NT2/D1 (cell line): Measurements from ENCODE around the gene ZNF488.

ENCODE experiments used
- DNase-seq: peaks from one replicate; pipeline ENCODE4 v3.0.0-alpha.2; 2011; ENCODE audit warnings: low read depth, low spot score
- H3K27me3 ChIP-seq: 2 replicates; pipeline ENCODE4 v1.6.0; 2011; ENCODE audit warnings: mild to moderate bottlenecking; ENCODE audit not compliant: insufficient read length, insufficient read depth
- H3K36me3 ChIP-seq: 2 replicates; pipeline ENCODE4 v1.6.1; 2011; ENCODE audit warnings: mild to moderate bottlenecking, low read length, mixed read lengths; ENCODE audit not compliant: insufficient read depth, insufficient read length
- H3K4me1 ChIP-seq: 2 replicates; pipeline ENCODE4 v1.5.1; 2011; ENCODE audit not compliant: insufficient read depth, insufficient read length
- H3K4me3 ChIP-seq: 2 replicates; pipeline ENCODE4 v1.5.1; 2011; ENCODE audit warnings: low read depth; ENCODE audit not compliant: insufficient read length
- H3K9ac ChIP-seq: 2 replicates; pipeline ENCODE4 v1.6.0; 2011; ENCODE audit warnings: low read depth; ENCODE audit not compliant: insufficient read length
- H3K9me3 ChIP-seq: 2 replicates; pipeline ENCODE4 v1.5.1; 2011; ENCODE audit warnings: mild to moderate bottlenecking, low read length; ENCODE audit not compliant: insufficient read depth
- SUZ12 ChIP-seq: IDR thresholded peaks from 2 replicates; pipeline ENCODE4 v1.6.1; 2011; ENCODE audit not compliant: insufficient read length, insufficient read depth; ENCODE audit errors: extremely low read depth
- YY1 ChIP-seq: IDR thresholded peaks from 2 replicates; pipeline ENCODE4 v1.6.1; 2011; ENCODE audit not compliant: insufficient read length, insufficient read depth
- ZNF274 ChIP-seq: IDR thresholded peaks from 2 replicates; pipeline ENCODE4 v1.6.1; 2011; ENCODE audit warnings: mild to moderate bottlenecking, low read depth, low read length

Gene ZNF488

GRCh38 chr10:47363781-47364180, 20.3 kb downstream of the ZNF488 start:
- TF ChIP-seq YY1 (no peak), ZNF274 (no peak)

GRCh38 chr10:47362199-47362598, 21.9 kb downstream of the ZNF488 start:
- TF ChIP-seq SUZ12 = no peak
- TF ChIP-seq ZNF274 = no peak
- TF ChIP-seq YY1 = no peak
- Histone ChIP-seq H3K4me3 (no peak overlapping the region), H3K27me3 (no peaks in the 10 kb centered on the region), H3K9me3 (no peaks in the 10 kb centered on the region), H3K36me3 (peaks cover 11% of the 10 kb centered on the region), H3K9ac (no peak overlapping the region), H3K4me1 (no peaks in the 10 kb centered on the region)
- no peak for DNase-seq

More at GRCh38 chr10:47363781-47364180, 20.3 kb downstream of the ZNF488 start:
- Histone ChIP-seq H3K9ac (no peak overlapping the region), H3K9me3 (no peaks in the 10 kb centered on the region), H3K36me3 (peaks cover 26% of the 10 kb centered on the region), H3K27me3 (no peaks in the 10 kb centered on the region), H3K4me1 (no peaks in the 10 kb centered on the region), H3K4me3 (no peak overlapping the region)
- DNase-seq = no peak

GRCh38 chr10:47361293-47361692, 22.8 kb downstream of the ZNF488 start:
- no peak overlapping the region for H3K4me3 ChIP-seq
- DNase-seq = peak; percentile 50

GRCh38 chr10:47360419-47361040, 23.6 kb downstream of the ZNF488 start:
- Histone ChIP-seq H3K27me3 (no peaks in the 10 kb centered on the region), H3K36me3 (no peaks in the 10 kb centered on the region), H3K4me1 (no peaks in the 10 kb centered on the region), H3K9me3 (no peaks in the 10 kb centered on the region), H3K4me3 (no peak overlapping the region), H3K9ac (no peak overlapping the region)
- no peak for DNase-seq
- TF ChIP-seq SUZ12 (no peak), YY1 (no peak), ZNF274 (no peak)

More at GRCh38 chr10:47361293-47361692, 22.8 kb downstream of the ZNF488 start:
- H3K9ac ChIP-seq = no peak overlapping the region
- no peaks in the 10 kb centered on the region for H3K9me3 ChIP-seq
- H3K27me3 ChIP-seq = no peaks in the 10 kb centered on the region
- no peaks in the 10 kb centered on the region for H3K4me1 ChIP-seq
- H3K36me3 ChIP-seq = peaks cover 5% of the 10 kb centered on the region
- TF ChIP-seq YY1 (no peak), ZNF274 (no peak), SUZ12 (no peak)

- no peak overlapping the region for H3K9ac ChIP-seq
- no peaks in the 10 kb centered on the region for H3K4me1 ChIP-seq
- H3K9me3 ChIP-seq = no peaks in the 10 kb centered on the region
- TF ChIP-seq ZNF274 = no peak
- no peak for TF ChIP-seq YY1
- TF ChIP-seq SUZ12 = no peak
- H3K36me3 ChIP-seq = no peaks in the 10 kb centered on the region
- H3K4me3 ChIP-seq = no peak overlapping the region
- H3K27me3 ChIP-seq = no peaks in the 10 kb centered on the region
- no peak for DNase-seq
Observed at GRCh38 chr10:47359626-47360418, 24.3 kb downstream of the ZNF488 start.

GRCh38 chr10:47359101-47359500, 25.0 kb downstream of the ZNF488 start:
- H3K36me3 ChIP-seq = no peaks in the 10 kb centered on the region
- no peak overlapping the region for H3K4me3 ChIP-seq
- no peaks in the 10 kb centered on the region for H3K9me3 ChIP-seq
- no peaks in the 10 kb centered on the region for H3K27me3 ChIP-seq
- no peak for DNase-seq
- TF ChIP-seq SUZ12 = no peak
- TF ChIP-seq ZNF274 = no peak
- no peak for TF ChIP-seq YY1
- no peaks in the 10 kb centered on the region for H3K4me1 ChIP-seq
- H3K9ac ChIP-seq = no peak overlapping the region

GRCh38 chr10:47358457-47358856, 25.6 kb downstream of the ZNF488 start:
- no peak for TF ChIP-seq ZNF274
- no peak for TF ChIP-seq SUZ12
- no peak for TF ChIP-seq YY1
- no peaks in the 10 kb centered on the region for H3K4me1 ChIP-seq
- no peak overlapping the region for H3K9ac ChIP-seq
- no peaks in the 10 kb centered on the region for H3K9me3 ChIP-seq
- H3K4me3 ChIP-seq = no peak overlapping the region
- H3K27me3 ChIP-seq = no peaks in the 10 kb centered on the region
- no peak for DNase-seq
- H3K36me3 ChIP-seq = no peaks in the 10 kb centered on the region
